ENCODE data around the gene MADCAM1. TPM values are rescaled to one million over a fixed set of nuclear protein-coding genes. Genes with fewer than 3 reads are reported as not detected.

Gene MADCAM1
- total and polyA plus RNA-seq, 2 of the 8 experiments (the other 6 are each of a cell fraction or from before 2014, with no cell fraction given) = 2.3 to 3.0 TPM

GRCh38 chr19:501646-502045, 5.4 kb downstream of the MADCAM1 start:
- Histone ChIP-seq H3K9ac (replicated peaks in 1 of 4; ENCODE audit: extremely low read depth in 1 of 4, low read depth in 3 of 4, low read length in 3 of 4) (no peak overlapping the region), H3K4me1 (replicated peaks in 1 of 4; ENCODE audit: control insufficient read depth in 3 of 4, insufficient read depth in 4 of 4, low read length in 3 of 4) (peaks cover 0 to 9% (median 6%) of the 10 kb centered on the region in 4 experiments; a peak in 5 of 7 replicates), H2BK15ac (ENCODE audit: low read length) (no peak overlapping the region), H3K27ac (ENCODE audit: low read depth, low read length) (no peak overlapping the region), H3K56ac (replicated peaks; ENCODE audit: insufficient read length, low read depth, low read length) (no peak overlapping the region), H3K23ac (ENCODE audit: insufficient read length) (no peak overlapping the region), H2AFZ (ENCODE audit: low read length) (no peak overlapping the region), H3K36me3 (ENCODE audit: control insufficient read depth in 2 of 4, insufficient read depth in 4 of 4, low read length in 3 of 4) (peaks cover 0 to 3% (median 0%) of the 10 kb centered on the region in 4 experiments; a peak in 1 of 8 replicates), H3K79me2 (ENCODE audit: control insufficient read depth in 1 of 2, insufficient read depth in 2 of 2, low read length in 2 of 2) (no peaks in the 10 kb centered on the region), H2BK120ac (replicated peaks; ENCODE audit: low read depth, low read length) (no peak overlapping the region), H4K5ac (ENCODE audit: insufficient read length, low read depth, low read length) (no peak overlapping the region), H2BK20ac (ENCODE audit: low read length) (no peak overlapping the region), H3K4ac (replicated peaks; ENCODE audit: insufficient read length, low read depth, low read length) (no peak overlapping the region), H4K91ac (replicated peaks; ENCODE audit: insufficient read length, low read length) (no peak overlapping the region), H2AK5ac (ENCODE audit: low read depth, low read length) (no peak overlapping the region), H3K4me3 (ENCODE audit: extremely low read depth in 1 of 4, insufficient read depth in 2 of 4, low read depth in 3 of 4, low read length in 4 of 4) (no peak overlapping the region), H3K79me1 (ENCODE audit: low read depth, low read length) (no peaks in the 10 kb centered on the region), H2BK5ac (ENCODE audit: low read depth, low read length) (no peak overlapping the region), H4K8ac (ENCODE audit: extremely low read depth, insufficient read depth, low read length) (no peak overlapping the region), H3K23me2 (ENCODE audit: low read depth, low read length) (peaks cover 10% of the 10 kb centered on the region; the same call in 1 of the 2 replicates), H3K27me3 (replicated peaks in 1 of 4; ENCODE audit: control insufficient read depth in 3 of 4, extremely low read depth in 1 of 4, insufficient read depth in 3 of 4, low read length in 3 of 4) (peaks cover 19 to 26% (median 22%) of the 10 kb centered on the region in 4 experiments), H3K9me3 (ENCODE audit: insufficient read depth in 2 of 2, low read depth in 1 of 2, low read length in 1 of 2) (no peaks in the 10 kb centered on the region), H4K20me1 (replicated peaks in 1 of 2; ENCODE audit: control insufficient read depth in 1 of 2, insufficient read depth in 2 of 2, low read length in 2 of 2) (peaks cover 0 to 7% of the 10 kb centered on the region in 2 experiments), H2BK12ac (ENCODE audit: low read depth, low read length) (no peak overlapping the region), H3K4me2 (ENCODE audit: insufficient read depth in 1 of 2, low read depth in 2 of 2, low read length in 2 of 2) (no peak overlapping the region), H3K18ac (ENCODE audit: extremely low read depth, low read length) (no peak overlapping the region), H3K14ac (ENCODE audit: insufficient read length) (no peak overlapping the region)
- no peak for DNase-seq (ENCODE audit: low read depth in 1 of 2, low spot score in 2 of 2)
- WGBS, 2 experiments (ENCODE audit: extremely low coverage in 1 of 2, insufficient coverage in 1 of 2, insufficient read length in 1 of 2, insufficient replicate concordance in 2 of 2, low coverage in 1 of 2, low lambda C conversion rate in 2 of 2, missing lambda C conversion rate in 1 of 2) = 89% methylated on average over 9 of the region's 17 CpGs; no CpG with 5 or more reads in 1 of the 2 experiments
- ChIA-PET CTCF (ENCODE audit: partially characterized antibody) (no interaction called here), POLR2A (ENCODE audit: partially characterized antibody) (no interaction called here)
- FAIRE-seq = no peak
- TF ChIP-seq, protein P1, sequence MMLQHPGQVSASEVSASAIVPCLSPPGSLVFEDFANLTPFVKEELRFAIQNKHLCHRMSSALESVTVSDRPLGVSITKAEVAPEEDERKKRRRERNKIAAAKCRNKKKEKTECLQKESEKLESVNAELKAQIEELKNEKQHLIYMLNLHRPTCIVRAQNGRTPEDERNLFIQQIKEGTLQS (IDR thresholded peaks at IDR 0.05; ENCODE audit: insufficient read depth, low read depth, low read length) = no peak
- TF ChIP-seq POLR2A (IDR thresholded peaks at IDR 0.05; ENCODE audit: control extremely low read depth in 1 of 2, low read depth in 2 of 2, low read length in 2 of 2) (no peak), ATF2 (IDR thresholded peaks at IDR 0.05; ENCODE audit: low read length) (no peak)
